Measurements from ENCODE around the gene RXFP3.

The RXFP3 gene

GRCh38 chr5:33937707-33938506 is 1.7 kb downstream of the RXFP3 start:
- TF ChIP-seq SNAI2 (CRISPR knock-in tag; IDR thresholded peaks at IDR 0.05) (no peak), BACH2 (CRISPR knock-in tag; IDR thresholded peaks at IDR 0.05; ENCODE audit: borderline replicate concordance) (no peak), ZFP30 (CRISPR knock-in tag; IDR thresholded peaks at IDR 0.05) (no peak), ESRRG (CRISPR knock-in tag; IDR thresholded peaks at IDR 0.05) (no peak), ARNTL (CRISPR knock-in tag; IDR thresholded peaks at IDR 0.05; ENCODE audit: borderline replicate concordance, low read depth) (no peak)
- no peak for ATAC-seq

- TF ChIP-seq PPARA (CRISPR knock-in tag; IDR thresholded peaks at IDR 0.05; ENCODE audit: borderline replicate concordance) = no peak
- TF ChIP-seq ZNF70 (CRISPR knock-in tag; IDR thresholded peaks at IDR 0.05) = no peak
- TF ChIP-seq TSHZ2 (CRISPR knock-in tag; IDR thresholded peaks at IDR 0.05) = no peak
- TF ChIP-seq CREB5 (CRISPR knock-in tag; IDR thresholded peaks at IDR 0.05; ENCODE audit: low read depth) = no peak
- TF ChIP-seq PATZ1 (CRISPR knock-in tag; IDR thresholded peaks at IDR 0.05; ENCODE audit: borderline replicate concordance) = no peak
- ATAC-seq = no peak
Observed at GRCh38 chr5:33938507-33938796, 2.3 kb downstream of the RXFP3 start.

- TF ChIP-seq ZFP3 (CRISPR knock-in tag; IDR thresholded peaks at IDR 0.05) (no peak), SNAI2 (CRISPR knock-in tag; IDR thresholded peaks at IDR 0.05) (no peak), OSR1 (CRISPR knock-in tag; IDR thresholded peaks at IDR 0.05) (no peak), ZFP30 (CRISPR knock-in tag; IDR thresholded peaks at IDR 0.05) (no peak), CREB5 (CRISPR knock-in tag; IDR thresholded peaks at IDR 0.05; ENCODE audit: low read depth) (no peak), ESRRG (CRISPR knock-in tag; IDR thresholded peaks at IDR 0.05) (no peak), CSRNP3 (CRISPR knock-in tag; IDR thresholded peaks at IDR 0.05) (no peak), TCF4 (CRISPR knock-in tag; IDR thresholded peaks at IDR 0.05; ENCODE audit: borderline replicate concordance) (no peak), PATZ1 (CRISPR knock-in tag; IDR thresholded peaks at IDR 0.05; ENCODE audit: borderline replicate concordance) (no peak), ZC3H10 (CRISPR knock-in tag; IDR thresholded peaks at IDR 0.05) (no peak), PPARA (CRISPR knock-in tag; IDR thresholded peaks at IDR 0.05; ENCODE audit: borderline replicate concordance) (no peak)
- ATAC-seq = no peak
Observed at GRCh38 chr5:33938881-33939280, 2.7 kb downstream of the RXFP3 start.

Measured in SK-N-SH treated with all-trans-retinoic acid at 6 μM for 48 hours (cell line).